ENCODE measurements around the gene ARHGAP40. TPM values are rescaled to one million over a fixed set of nuclear protein-coding genes. Genes with fewer than 3 reads are reported as not detected.
A peak's percentile ranks its signal among the peaks of the same experiment; 100 is the strongest.

ARHGAP40 gene
- total and polyA plus RNA-seq, 2 experiments from 2014 or later: 0.21 TPM; not detected in 1

DNA sequence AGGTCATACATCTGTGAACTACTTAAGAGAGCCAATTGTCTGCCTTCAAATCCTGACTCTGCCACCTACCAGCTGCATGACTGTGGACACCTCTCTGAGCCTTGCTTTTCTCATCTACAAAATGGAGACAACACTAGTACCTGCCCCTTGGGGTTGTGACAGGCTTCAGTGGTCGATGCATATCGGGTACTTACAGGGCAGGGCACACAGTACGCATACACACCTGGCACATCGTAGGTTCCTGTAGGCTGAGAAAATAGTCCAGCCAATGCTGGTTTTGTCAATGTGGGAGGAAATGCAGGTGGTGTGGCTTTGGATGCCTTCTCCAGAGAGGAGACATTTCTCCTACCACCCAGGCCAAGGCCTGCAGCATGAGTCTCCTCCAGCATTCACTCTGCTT, 18.3 kb upstream of the ARHGAP40 start (continued):
- TF ChIP-seq, protein P1, sequence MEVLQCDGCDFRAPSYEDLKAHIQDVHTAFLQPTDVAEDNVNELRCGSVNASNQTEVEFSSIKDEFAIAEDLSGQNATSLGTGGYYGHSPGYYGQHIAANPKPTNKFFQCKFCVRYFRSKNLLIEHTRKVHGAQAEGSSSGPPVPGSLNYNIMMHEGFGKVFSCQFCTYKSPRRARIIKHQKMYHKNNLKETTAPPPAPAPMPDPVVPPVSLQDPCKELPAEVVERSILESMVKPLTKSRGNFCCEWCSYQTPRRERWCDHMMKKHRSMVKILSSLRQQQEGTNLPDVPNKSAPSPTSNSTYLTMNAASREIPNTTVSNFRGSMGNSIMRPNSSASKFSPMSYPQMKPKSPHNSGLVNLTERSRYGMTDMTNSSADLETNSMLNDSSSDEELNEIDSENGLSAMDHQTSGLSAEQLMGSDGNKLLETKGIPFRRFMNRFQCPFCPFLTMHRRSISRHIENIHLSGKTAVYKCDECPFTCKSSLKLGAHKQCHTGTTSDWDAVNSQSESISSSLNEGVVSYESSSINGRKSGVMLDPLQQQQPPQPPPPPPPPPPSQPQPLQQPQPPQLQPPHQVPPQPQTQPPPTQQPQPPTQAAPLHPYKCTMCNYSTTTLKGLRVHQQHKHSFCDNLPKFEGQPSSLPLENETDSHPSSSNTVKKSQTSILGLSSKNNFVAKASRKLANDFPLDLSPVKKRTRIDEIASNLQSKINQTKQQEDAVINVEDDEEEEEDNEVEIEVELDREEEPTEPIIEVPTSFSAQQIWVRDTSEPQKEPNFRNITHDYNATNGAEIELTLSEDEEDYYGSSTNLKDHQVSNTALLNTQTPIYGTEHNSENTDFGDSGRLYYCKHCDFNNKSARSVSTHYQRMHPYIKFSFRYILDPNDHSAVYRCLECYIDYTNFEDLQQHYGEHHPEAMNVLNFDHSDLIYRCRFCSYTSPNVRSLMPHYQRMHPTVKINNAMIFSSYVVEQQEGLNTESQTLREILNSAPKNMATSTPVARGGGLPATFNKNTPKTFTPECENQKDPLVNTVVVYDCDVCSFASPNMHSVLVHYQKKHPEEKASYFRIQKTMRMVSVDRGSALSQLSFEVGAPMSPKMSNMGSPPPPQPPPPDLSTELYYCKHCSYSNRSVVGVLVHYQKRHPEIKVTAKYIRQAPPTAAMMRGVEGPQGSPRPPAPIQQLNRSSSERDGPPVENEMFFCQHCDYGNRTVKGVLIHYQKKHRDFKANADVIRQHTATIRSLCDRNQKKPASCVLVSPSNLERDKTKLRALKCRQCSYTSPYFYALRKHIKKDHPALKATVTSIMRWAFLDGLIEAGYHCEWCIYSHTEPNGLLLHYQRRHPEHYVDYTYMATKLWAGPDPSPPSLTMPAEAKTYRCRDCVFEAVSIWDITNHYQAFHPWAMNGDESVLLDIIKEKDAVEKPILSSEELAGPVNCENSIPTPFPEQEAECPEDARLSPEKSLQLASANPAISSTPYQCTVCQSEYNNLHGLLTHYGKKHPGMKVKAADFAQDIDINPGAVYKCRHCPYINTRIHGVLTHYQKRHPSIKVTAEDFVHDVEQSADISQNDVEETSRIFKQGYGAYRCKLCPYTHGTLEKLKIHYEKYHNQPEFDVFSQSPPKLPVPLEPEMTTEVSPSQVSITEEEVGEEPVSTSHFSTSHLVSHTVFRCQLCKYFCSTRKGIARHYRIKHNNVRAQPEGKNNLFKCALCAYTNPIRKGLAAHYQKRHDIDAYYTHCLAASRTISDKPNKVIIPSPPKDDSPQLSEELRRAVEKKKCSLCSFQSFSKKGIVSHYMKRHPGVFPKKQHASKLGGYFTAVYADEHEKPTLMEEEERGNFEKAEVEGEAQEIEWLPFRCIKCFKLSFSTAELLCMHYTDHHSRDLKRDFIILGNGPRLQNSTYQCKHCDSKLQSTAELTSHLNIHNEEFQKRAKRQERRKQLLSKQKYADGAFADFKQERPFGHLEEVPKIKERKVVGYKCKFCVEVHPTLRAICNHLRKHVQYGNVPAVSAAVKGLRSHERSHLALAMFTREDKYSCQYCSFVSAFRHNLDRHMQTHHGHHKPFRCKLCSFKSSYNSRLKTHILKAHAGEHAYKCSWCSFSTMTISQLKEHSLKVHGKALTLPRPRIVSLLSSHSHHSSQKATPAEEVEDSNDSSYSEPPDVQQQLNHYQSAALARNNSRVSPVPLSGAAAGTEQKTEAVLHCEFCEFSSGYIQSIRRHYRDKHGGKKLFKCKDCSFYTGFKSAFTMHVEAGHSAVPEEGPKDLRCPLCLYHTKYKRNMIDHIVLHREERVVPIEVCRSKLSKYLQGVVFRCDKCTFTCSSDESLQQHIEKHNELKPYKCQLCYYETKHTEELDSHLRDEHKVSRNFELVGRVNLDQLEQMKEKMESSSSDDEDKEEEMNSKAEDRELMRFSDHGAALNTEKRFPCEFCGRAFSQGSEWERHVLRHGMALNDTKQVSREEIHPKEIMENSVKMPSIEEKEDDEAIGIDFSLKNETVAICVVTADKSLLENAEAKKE (CRISPR knock-in tag; IDR thresholded peaks at IDR 0.05): no peak
- TF ChIP-seq, protein P2, sequence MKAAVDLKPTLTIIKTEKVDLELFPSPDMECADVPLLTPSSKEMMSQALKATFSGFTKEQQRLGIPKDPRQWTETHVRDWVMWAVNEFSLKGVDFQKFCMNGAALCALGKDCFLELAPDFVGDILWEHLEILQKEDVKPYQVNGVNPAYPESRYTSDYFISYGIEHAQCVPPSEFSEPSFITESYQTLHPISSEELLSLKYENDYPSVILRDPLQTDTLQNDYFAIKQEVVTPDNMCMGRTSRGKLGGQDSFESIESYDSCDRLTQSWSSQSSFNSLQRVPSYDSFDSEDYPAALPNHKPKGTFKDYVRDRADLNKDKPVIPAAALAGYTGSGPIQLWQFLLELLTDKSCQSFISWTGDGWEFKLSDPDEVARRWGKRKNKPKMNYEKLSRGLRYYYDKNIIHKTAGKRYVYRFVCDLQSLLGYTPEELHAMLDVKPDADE (IDR thresholded peaks at IDR 0.05): no peak

DNA sequence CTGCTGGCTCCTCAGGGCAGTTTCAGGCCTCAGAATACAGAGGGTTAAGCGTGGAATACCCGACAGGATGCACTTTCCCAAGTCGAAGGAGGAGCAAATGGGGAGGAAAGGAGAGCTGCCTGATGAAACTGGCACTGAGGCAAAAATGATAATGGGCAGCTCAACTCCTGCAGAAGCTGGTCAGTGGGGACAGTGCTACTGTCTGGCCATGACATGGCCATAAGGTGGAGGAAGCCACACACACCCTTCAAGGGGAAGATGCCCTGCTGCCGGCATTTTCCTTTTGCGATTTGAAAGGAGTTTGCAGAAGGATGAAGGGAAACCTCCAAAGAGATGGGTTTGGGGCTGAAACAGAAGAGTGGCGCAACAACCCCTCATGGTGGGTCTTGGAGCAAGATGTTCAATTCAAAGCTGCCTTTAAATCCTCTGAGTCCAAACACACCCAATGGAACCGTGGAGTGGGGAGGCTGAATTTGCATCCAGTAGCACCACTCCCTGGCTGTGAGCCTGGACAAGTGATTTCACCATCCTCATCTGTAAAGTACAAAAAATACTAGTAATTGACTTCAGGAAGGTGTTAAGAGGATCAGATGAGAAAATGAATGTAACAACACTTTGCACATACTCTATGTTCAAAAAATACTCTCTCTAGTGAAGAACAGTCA, 17.4 kb upstream of the ARHGAP40 start:
- ATAC-seq: peak; percentile 36
- Mint-ChIP-seq H3K4me1 (peaks cover 14% of the 10 kb centered on the region), H3K36me3 (ENCODE audit: low read depth) (no peaks in the 10 kb centered on the region)
- TF ChIP-seq NANOG (IDR thresholded peaks at IDR 0.05; ENCODE audit: borderline replicate concordance) (no peak), ZNF114 (CRISPR knock-in tag; IDR thresholded peaks at IDR 0.05) (no peak)
- TF ChIP-seq, protein P3, sequence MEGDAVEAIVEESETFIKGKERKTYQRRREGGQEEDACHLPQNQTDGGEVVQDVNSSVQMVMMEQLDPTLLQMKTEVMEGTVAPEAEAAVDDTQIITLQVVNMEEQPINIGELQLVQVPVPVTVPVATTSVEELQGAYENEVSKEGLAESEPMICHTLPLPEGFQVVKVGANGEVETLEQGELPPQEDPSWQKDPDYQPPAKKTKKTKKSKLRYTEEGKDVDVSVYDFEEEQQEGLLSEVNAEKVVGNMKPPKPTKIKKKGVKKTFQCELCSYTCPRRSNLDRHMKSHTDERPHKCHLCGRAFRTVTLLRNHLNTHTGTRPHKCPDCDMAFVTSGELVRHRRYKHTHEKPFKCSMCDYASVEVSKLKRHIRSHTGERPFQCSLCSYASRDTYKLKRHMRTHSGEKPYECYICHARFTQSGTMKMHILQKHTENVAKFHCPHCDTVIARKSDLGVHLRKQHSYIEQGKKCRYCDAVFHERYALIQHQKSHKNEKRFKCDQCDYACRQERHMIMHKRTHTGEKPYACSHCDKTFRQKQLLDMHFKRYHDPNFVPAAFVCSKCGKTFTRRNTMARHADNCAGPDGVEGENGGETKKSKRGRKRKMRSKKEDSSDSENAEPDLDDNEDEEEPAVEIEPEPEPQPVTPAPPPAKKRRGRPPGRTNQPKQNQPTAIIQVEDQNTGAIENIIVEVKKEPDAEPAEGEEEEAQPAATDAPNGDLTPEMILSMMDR (conservative IDR thresholded peaks at IDR 0.05; ENCODE audit: low read depth in 2 of 2): no peak
- TF ChIP-seq, protein P1 (CRISPR knock-in tag; IDR thresholded peaks at IDR 0.05): no peak

More for the DNA sequence above, 17.4 kb upstream of the ARHGAP40 start:
- H3K9me2 ChIP-seq (ENCODE audit: insufficient read depth): no peaks in the 10 kb centered on the region
- no peaks in the 10 kb centered on the region for H3K9me3 Mint-ChIP-seq
- H2AFZ ChIP-seq: peak overlapping the region; percentile 66; the same call in 1 of the 2 replicates
- H4K20me1 ChIP-seq (replicated peaks; ENCODE audit: insufficient read depth): peaks cover 3% of the 10 kb centered on the region; the same call in 1 of the 2 replicates
- H3K4me3 ChIP-seq: no peak overlapping the region
- H3K27ac Mint-ChIP-seq: no peak overlapping the region
- DNase-seq (ENCODE audit: low spot score): no peak
- no peak overlapping the region for H3K4me2 ChIP-seq
- no peaks in the 10 kb centered on the region for H3K36me3 ChIP-seq (ENCODE audit: insufficient read depth)
- H3K27me3 Mint-ChIP-seq (ENCODE audit: insufficient read depth, low read depth, poor library complexity): peaks cover 5% of the 10 kb centered on the region
- no peaks in the 10 kb centered on the region for H3F3A ChIP-seq (replicated peaks; ENCODE audit: low read depth)
- H3K27ac ChIP-seq (ENCODE audit: low read depth): no peak overlapping the region
- H3K79me2 ChIP-seq (replicated peaks; ENCODE audit: insufficient read depth): no peaks in the 10 kb centered on the region
- no peak overlapping the region for H3K4me3 Mint-ChIP-seq
- no peaks in the 10 kb centered on the region for H3K4me1 ChIP-seq (ENCODE audit: insufficient read depth)
- H3K27me3 ChIP-seq (ENCODE audit: insufficient read depth): no peaks in the 10 kb centered on the region
